Stomach (tissue), 4 donors: ENCODE measurements around the gene KCNN2.

Source experiments
- EP300 ChIP-seq: sonication (generic); formaldehyde crosslinking; IDR thresholded peaks from one replicate; pipeline ENCODE4 v1.6.1; 2017; ENCODE audit warnings: antibody characterized with exemption
- POLR2A ChIP-seq, 4 donors: fragments of 450-650 bp; IDR thresholded peaks; one replicate each; pipeline ENCODE4 v1.6.1; 2016; ENCODE audit warnings: antibody characterized with exemption in 4 of 4, control low read depth in 2 of 4, mild to moderate bottlenecking in 1 of 4, moderate library complexity in 1 of 4
- POLR2AphosphoS5 ChIP-seq, 3 donors: sonication (generic); formaldehyde crosslinking; IDR thresholded peaks; one replicate each; pipeline ENCODE4 v1.6.1; 2016; ENCODE audit warnings: antibody characterized with exemption in 3 of 3
- TF ChIP-seq, protein P1 (sequence below), 7 experiments: fragments of 450-650 bp in 4 of 7; fragments of 200-600 bp in 3 of 7; sonication (generic) in 3 of 7; IDR thresholded peaks; one replicate each; pipeline ENCODE4 v1.5.1; 2016 to 2019; ENCODE audit warnings: antibody characterized with exemption in 7 of 7, control low read depth in 2 of 7, mild to moderate bottlenecking in 1 of 7

DNA sequence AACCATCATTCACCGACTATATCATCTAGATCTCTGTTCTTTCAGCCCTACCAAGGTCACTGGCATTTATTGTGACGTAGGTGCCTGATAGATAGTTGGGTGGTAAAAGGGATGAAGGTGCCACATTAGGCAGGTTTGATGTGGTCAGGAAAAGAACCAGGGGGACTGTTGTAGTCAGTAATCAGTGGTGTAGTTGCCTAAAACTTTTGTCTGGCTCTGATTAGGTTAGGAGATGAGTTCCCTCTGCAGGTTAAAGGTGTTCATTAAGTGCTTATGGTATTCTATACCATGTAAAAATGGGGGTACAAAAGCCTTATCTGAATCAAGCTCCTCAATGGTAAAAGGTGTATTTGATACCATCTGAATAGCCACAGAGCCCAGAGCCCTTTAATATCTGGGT lies 55.6 kb downstream of the KCNN2 start:
- TF ChIP-seq POLR2A (IDR thresholded peaks at IDR 0.05) = no peak
- TF ChIP-seq, protein P1, sequence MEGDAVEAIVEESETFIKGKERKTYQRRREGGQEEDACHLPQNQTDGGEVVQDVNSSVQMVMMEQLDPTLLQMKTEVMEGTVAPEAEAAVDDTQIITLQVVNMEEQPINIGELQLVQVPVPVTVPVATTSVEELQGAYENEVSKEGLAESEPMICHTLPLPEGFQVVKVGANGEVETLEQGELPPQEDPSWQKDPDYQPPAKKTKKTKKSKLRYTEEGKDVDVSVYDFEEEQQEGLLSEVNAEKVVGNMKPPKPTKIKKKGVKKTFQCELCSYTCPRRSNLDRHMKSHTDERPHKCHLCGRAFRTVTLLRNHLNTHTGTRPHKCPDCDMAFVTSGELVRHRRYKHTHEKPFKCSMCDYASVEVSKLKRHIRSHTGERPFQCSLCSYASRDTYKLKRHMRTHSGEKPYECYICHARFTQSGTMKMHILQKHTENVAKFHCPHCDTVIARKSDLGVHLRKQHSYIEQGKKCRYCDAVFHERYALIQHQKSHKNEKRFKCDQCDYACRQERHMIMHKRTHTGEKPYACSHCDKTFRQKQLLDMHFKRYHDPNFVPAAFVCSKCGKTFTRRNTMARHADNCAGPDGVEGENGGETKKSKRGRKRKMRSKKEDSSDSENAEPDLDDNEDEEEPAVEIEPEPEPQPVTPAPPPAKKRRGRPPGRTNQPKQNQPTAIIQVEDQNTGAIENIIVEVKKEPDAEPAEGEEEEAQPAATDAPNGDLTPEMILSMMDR (IDR thresholded peaks at IDR 0.05) = no peak
- no peak for TF ChIP-seq EP300
- TF ChIP-seq POLR2AphosphoS5 (IDR thresholded peaks at IDR 0.05) = no peak
